Lung (tissue), 12 donors: Measurements from ENCODE around the gene PLXNB3. TPM values are rescaled to one million over a fixed set of nuclear protein-coding genes. Genes with fewer than 3 reads are reported as not detected.

Experiments
- ATAC-seq: fragments of 200-7000 bp; cut with Tn5 transposase; one replicate; pipeline ENCODE4 v1.9.1; 2020; ENCODE audit warnings: moderate number of reproducible peaks; ENCODE audit not compliant: insufficient read depth, low FRiP score
- DNase-seq, 3 donors: peaks; one replicate each; pipeline ENCODE4 v3.0.0-alpha.2; 2013 to 2017
- H3K27ac ChIP-seq, 2 donors: one replicate each; pipeline ENCODE4 v1.5.1; 2013; ENCODE audit warnings: mild to moderate bottlenecking in 2 of 2, moderate library complexity in 2 of 2, control low read depth in 1 of 2, inconsistent platforms in 1 of 2, low read depth in 1 of 2, low read length in 1 of 2
- H3K27me3 ChIP-seq, 3 donors: one replicate each; pipeline ENCODE4 v1.5.1; 2013; ENCODE audit warnings: low read length in 2 of 3; ENCODE audit not compliant: control insufficient read depth in 3 of 3, insufficient read depth in 3 of 3
- H3K36me3 ChIP-seq, 4 donors: one replicate each; pipeline ENCODE4 v1.5.1; 2013; ENCODE audit warnings: low read length in 4 of 4, mild to moderate bottlenecking in 1 of 4, moderate library complexity in 1 of 4; ENCODE audit not compliant: control insufficient read depth in 4 of 4, insufficient read depth in 4 of 4
- H3K4me1 ChIP-seq, 5 donors: one replicate each; pipeline ENCODE4 v1.5.1; 2013; ENCODE audit warnings: low read length in 5 of 5, mild to moderate bottlenecking in 2 of 5, moderate library complexity in 1 of 5; ENCODE audit not compliant: control insufficient read depth in 5 of 5, insufficient read depth in 5 of 5
- H3K4me3 ChIP-seq: one replicate; pipeline ENCODE4 v1.5.1; 2013; ENCODE audit warnings: mild to moderate bottlenecking, control low read depth, moderate library complexity
- H3K9ac ChIP-seq, 2 donors: one replicate each; pipeline ENCODE4 v1.5.1; 2013; ENCODE audit warnings: low read length in 2 of 2, control low read depth in 1 of 2; ENCODE audit not compliant: insufficient read depth in 1 of 2
- H3K9me3 ChIP-seq, 4 donors: one replicate each; pipeline ENCODE4 v1.5.1; 2013; ENCODE audit warnings: low read length in 3 of 4, mild to moderate bottlenecking in 1 of 4, moderate library complexity in 1 of 4; ENCODE audit not compliant: control insufficient read depth in 4 of 4, insufficient read depth in 3 of 4
- WGBS, 2 donors: extraction: QIAGEN DNeasy Blood & Tissue Kit; methylation state at CpG; one replicate each; pipeline ENCODE4 v1.1.7; 2013; 5-methylcytosine and 5-hydroxymethylcytosine counted together
- polyA plus RNA-seq, 2 donors: library from polyadenylated mRNA; stranded (reverse); fragments of 200-250 nt; gene quantifications; one replicate each; pipeline ENCODE4 v1.2.1, GENCODE V29; 2013
- total RNA-seq, 2 donors: library from RNA; depleted of rRNA in 1 of 2; stranded (reverse); fragments of >200 nt in 1 of 2; gene quantifications; one replicate each; pipeline ENCODE4 v1.2.1, GENCODE V29; 2014 to 2021
- TF ChIP-seq, protein P1 (sequence below): IDR thresholded peaks from 2 replicates; pipeline ENCODE4 v1.5.1; 2012; ENCODE audit warnings: mild to moderate bottlenecking; ENCODE audit errors: control extremely low read depth, extremely low read depth
- donor health status: control.
- donor health status: control.
- donor health status: Bipolar disorder and iron deficiency.
- donor health status: healthy.
- donor health status: DM: yes; HTN: yes; CAD: no.

Gene PLXNB3
- total and polyA plus RNA-seq, 4 donors: 1.0 to 2.6 (median 1.5) TPM

DNA sequence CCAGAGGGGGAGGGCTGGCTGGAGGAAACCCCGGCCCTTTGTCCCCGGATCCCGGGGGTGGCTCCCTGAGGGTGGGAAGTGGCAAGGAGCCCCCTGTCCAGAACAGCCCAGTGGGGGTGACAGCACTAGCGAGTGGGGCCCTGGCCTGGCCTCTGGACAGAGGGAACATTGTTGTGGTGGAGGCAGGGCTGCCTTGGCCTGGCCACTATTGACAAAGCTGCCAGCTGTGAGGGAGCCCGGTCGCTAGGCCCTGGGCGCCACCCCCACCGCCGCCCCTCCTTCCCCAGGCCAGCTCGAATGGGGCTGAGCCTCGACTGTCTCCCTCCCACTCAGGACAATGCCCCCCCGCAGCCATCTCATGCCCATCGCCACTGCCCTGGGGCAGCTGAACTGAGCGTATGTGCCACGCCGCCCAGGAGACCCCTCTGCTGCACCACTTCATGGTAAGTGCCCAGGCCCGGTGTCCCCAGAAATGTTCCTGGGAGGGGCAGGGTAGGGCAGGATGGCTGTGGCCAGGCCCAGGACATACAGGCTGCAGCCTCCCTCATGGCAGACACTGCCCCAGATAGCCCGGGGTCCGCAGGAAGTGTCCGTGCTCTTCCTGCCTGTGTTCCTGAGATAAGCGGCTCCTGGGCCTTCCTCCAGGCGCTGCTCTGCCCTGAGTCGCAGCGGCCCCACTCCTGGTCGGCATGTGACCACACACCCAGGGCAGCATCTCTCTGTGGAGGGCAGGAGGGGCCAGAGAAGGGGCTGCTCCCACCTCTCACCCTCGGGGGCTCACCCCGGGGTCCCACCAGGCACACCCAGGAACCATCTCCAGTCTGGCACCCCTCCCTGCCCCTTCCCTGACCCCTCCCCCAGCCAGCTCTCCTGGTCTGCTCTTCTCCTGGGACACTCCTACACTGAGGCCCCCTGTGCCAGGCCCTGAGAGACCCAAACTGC lies 1.4 kb downstream of the PLXNB3 start:
- no peaks in the 10 kb centered on the region for H3K27me3 ChIP-seq
- peaks cover 0 to 5% (median 0%) of the 10 kb centered on the region in 4 donors for H3K9me3 ChIP-seq
- peaks cover 0 to 16% (median 10%) of the 10 kb centered on the region in 5 donors for H3K4me1 ChIP-seq
- 66 to 84% methylated on average over 13 to 27 of the region's 27 CpGs for WGBS, 2 donors
- no peak overlapping the region for H3K4me3 ChIP-seq
- DNase-seq (peak in 1 of 3 donors; percentile 12), ATAC-seq (no peak)
- H3K36me3 ChIP-seq: no peaks in the 10 kb centered on the region
- TF ChIP-seq, protein P1, sequence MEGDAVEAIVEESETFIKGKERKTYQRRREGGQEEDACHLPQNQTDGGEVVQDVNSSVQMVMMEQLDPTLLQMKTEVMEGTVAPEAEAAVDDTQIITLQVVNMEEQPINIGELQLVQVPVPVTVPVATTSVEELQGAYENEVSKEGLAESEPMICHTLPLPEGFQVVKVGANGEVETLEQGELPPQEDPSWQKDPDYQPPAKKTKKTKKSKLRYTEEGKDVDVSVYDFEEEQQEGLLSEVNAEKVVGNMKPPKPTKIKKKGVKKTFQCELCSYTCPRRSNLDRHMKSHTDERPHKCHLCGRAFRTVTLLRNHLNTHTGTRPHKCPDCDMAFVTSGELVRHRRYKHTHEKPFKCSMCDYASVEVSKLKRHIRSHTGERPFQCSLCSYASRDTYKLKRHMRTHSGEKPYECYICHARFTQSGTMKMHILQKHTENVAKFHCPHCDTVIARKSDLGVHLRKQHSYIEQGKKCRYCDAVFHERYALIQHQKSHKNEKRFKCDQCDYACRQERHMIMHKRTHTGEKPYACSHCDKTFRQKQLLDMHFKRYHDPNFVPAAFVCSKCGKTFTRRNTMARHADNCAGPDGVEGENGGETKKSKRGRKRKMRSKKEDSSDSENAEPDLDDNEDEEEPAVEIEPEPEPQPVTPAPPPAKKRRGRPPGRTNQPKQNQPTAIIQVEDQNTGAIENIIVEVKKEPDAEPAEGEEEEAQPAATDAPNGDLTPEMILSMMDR: no peak
- H3K27ac ChIP-seq: peak overlapping the region in 1 of 2 donors; percentile 63
- H3K9ac ChIP-seq: no peak overlapping the region

DNA sequence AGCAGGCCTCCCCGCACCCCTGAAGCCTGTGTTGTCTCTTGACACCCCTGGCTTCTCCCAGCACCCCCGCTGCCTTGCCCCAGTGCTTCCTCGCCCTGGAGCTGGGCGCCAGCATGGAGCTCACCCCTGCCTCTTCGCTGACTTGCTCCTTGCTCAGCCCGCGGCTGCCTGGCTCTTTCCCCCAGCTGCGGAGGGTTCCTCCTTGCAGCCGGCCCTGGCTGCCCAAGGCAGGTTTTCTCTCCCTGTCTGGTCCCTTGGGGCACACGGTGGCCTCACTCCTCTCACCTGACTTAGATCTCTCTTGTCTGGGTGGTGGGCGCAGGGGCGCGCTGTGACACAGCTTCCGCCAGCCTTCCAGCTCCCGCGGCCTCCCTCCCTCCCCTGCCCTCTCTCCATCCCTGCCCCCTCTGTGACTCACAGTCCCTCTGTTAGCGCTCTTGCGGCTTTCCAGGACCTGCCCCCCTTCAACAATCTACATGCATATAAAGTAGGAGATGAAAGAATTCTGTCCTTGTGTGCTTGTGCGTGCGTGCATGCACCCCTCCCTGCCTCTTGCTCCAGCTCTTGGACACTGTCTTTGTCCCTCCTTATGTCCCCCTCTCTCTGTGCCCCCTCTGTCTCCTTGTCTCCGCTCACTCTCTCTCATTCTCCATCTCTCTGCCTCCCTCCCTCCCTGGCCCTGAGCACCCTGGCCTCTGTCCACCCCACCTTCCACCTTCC lies 2.2 kb downstream of the PLXNB3 start:
- H3K9ac ChIP-seq: no peak overlapping the region
- H3K4me1 ChIP-seq: peaks cover 0 to 16% (median 10%) of the 10 kb centered on the region in 5 donors
- ATAC-seq (no peak), DNase-seq (peak; percentile 45 to 60 (median 57))
- peak overlapping the region in 1 of 2 donors; percentile 63 for H3K27ac ChIP-seq
- no peak overlapping the region for H3K4me3 ChIP-seq
- 10 to 50% methylated on average over 11 to 21 of the region's 21 CpGs for WGBS, 2 donors
- no peaks in the 10 kb centered on the region for H3K36me3 ChIP-seq
- H3K9me3 ChIP-seq: peaks cover 0 to 5% (median 0%) of the 10 kb centered on the region in 4 donors
- TF ChIP-seq, protein P1: no peak
- H3K27me3 ChIP-seq: no peaks in the 10 kb centered on the region

DNA sequence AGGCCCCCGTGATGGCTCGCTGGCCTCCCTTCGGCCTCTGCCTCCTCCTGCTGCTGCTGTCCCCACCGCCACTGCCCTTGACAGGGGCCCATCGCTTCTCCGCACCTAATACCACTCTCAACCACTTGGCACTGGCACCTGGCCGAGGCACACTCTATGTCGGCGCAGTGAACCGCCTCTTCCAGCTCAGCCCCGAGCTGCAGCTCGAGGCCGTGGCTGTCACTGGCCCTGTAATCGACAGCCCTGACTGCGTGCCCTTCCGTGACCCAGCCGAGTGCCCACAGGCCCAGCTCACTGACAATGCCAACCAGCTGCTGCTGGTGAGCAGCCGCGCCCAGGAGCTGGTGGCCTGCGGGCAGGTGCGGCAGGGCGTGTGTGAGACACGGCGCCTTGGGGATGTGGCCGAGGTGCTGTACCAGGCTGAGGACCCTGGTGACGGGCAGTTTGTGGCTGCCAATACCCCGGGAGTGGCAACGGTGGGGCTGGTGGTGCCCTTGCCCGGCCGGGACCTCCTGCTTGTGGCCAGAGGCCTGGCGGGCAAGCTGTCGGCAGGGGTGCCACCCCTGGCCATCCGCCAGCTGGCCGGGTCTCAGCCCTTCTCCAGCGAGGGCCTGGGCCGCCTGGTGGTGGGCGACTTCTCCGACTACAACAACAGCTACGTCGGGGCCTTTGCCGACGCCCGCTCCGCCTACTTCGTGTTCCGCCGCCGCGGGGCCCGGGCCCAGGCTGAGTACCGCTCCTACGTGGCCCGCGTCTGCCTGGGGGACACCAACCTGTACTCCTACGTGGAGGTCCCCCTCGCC lies 3.0 kb downstream of the PLXNB3 start:
- H3K27me3 ChIP-seq: no peaks in the 10 kb centered on the region
- H3K36me3 ChIP-seq: no peaks in the 10 kb centered on the region
- TF ChIP-seq, protein P1: no peak
- DNase-seq (peak in 1 of 3 donors; percentile 9), ATAC-seq (no peak)
- 85 to 89% methylated on average over 41 to 56 of the region's 56 CpGs for WGBS, 2 donors
- H3K27ac ChIP-seq: no peak overlapping the region
- peaks cover 0 to 2% (median 0%) of the 10 kb centered on the region in 4 donors for H3K9me3 ChIP-seq
- H3K9ac ChIP-seq: no peak overlapping the region
- H3K4me3 ChIP-seq: no peak overlapping the region
- H3K4me1 ChIP-seq: peaks cover 0 to 16% (median 10%) of the 10 kb centered on the region in 5 donors
